Esophagus squamous epithelium (tissue), 5 donors: ENCODE data around the gene COPS9. TPM values are rescaled to one million over a fixed set of nuclear protein-coding genes. Genes with fewer than 3 reads are reported as not detected.

Source experiments
- DNase-seq: peaks from one replicate; lab custom pipeline; 2025; lab: John Stamatoyannopoulos, UW
- H3K27ac ChIP-seq, 4 donors: fragments of 200-600 bp; sonication (generic); one replicate each; pipeline ENCODE4 v1.5.1; 2016 to 2019; ENCODE audit warnings: mild to moderate bottlenecking in 1 of 4
- H3K27me3 ChIP-seq, 4 donors: fragments of 200-600 bp; sonication (generic); 1 replicate in 3 of 4; 2 replicates in 1 of 4; pipeline versions ENCODE4 v1.5.1 to v1.6.0; 2017 to 2021; ENCODE audit warnings: antibody characterized with exemption in 1 of 4
- H3K36me3 ChIP-seq, 3 donors: fragments of 200-600 bp; sonication (generic); one replicate each; pipeline ENCODE4 v1.5.1; 2016 to 2019
- H3K4me1 ChIP-seq, 3 donors: fragments of 200-600 bp; sonication (generic); one replicate each; pipeline ENCODE4 v1.5.1; 2017 to 2019
- H3K4me3 ChIP-seq, 4 donors: fragments of 200-600 bp; sonication (generic); 1 replicate in 3 of 4; 2 replicates in 1 of 4; pipeline ENCODE4 v1.5.1; 2016 to 2019; ENCODE audit warnings: mild to moderate bottlenecking in 2 of 4, moderate library complexity in 1 of 4
- H3K9me3 ChIP-seq, 3 donors: fragments of 200-600 bp; sonication (generic); one replicate each; pipeline ENCODE4 v1.5.1; 2016 to 2019
- POLR2A ChIP-seq, 4 donors: fragments of 450-650 bp; IDR thresholded peaks; one replicate each; pipeline ENCODE4 v1.6.1; 2017; ENCODE audit warnings: antibody characterized with exemption in 4 of 4, mild to moderate bottlenecking in 4 of 4, moderate library complexity in 3 of 4
- intact Hi-C: fragments of 100-400 bp; cut with DNase I; formaldehyde crosslinking; loops from one replicate; pipeline ENCODE4 v1.15.0; 2022
- total RNA-seq, 4 donors: library from RNA; depleted of rRNA; stranded (reverse); fragments of >200 nt; gene quantifications; one replicate each; pipeline ENCODE4 v1.1.0, GENCODE V29; 2016
- TF ChIP-seq, protein P1 (sequence below), 6 experiments: fragments of 450-650 bp in 4 of 6; fragments of 200-600 bp in 2 of 6; sonication (generic) in 2 of 6; IDR thresholded peaks; one replicate each; pipeline ENCODE4 v1.5.1; 2016 to 2019; ENCODE audit warnings: antibody characterized with exemption in 6 of 6, mild to moderate bottlenecking in 4 of 6, moderate library complexity in 4 of 6
- donor health status: DM: yes; HTN: yes; CAD: no.

The COPS9 gene
- total RNA-seq, 4 donors from 2014 or later, result 103 to 225 (median 195) TPM

DNA sequence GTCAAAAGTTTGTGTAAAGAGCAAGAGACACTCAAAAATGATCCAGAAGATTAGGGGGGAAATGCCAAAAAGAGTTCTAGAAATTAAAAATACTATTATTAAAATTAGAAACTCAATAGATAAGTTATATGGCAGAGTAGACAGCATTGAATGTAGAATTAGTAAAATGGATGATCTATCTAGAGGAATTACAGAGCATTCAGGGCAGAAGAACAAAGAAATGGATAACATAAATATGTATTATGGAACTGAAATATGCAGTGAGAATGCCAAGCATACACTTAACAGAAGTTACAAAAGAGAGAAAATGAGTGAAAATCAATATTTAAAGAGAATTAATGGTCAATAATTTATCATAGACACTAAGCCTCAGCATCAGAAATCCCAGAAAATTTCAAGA is 49.5 kb downstream of the COPS9 start:
- TF ChIP-seq, protein P1, sequence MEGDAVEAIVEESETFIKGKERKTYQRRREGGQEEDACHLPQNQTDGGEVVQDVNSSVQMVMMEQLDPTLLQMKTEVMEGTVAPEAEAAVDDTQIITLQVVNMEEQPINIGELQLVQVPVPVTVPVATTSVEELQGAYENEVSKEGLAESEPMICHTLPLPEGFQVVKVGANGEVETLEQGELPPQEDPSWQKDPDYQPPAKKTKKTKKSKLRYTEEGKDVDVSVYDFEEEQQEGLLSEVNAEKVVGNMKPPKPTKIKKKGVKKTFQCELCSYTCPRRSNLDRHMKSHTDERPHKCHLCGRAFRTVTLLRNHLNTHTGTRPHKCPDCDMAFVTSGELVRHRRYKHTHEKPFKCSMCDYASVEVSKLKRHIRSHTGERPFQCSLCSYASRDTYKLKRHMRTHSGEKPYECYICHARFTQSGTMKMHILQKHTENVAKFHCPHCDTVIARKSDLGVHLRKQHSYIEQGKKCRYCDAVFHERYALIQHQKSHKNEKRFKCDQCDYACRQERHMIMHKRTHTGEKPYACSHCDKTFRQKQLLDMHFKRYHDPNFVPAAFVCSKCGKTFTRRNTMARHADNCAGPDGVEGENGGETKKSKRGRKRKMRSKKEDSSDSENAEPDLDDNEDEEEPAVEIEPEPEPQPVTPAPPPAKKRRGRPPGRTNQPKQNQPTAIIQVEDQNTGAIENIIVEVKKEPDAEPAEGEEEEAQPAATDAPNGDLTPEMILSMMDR (IDR thresholded peaks at IDR 0.05), result no peak
- no peak for TF ChIP-seq POLR2A (IDR thresholded peaks at IDR 0.05)
- H3K36me3 ChIP-seq, result no peaks in the 10 kb centered on the region
- intact Hi-C loops, result no loop called here

More for the DNA sequence above, 49.5 kb downstream of the COPS9 start:
- Histone ChIP-seq H3K4me1 (no peaks in the 10 kb centered on the region), H3K27me3 (peaks cover 0 to 29% (median 0%) of the 10 kb centered on the region in 4 donors), H3K27ac (no peak overlapping the region), H3K9me3 (peaks cover 0 to 16% (median 12%) of the 10 kb centered on the region in 3 donors), H3K4me3 (no peak overlapping the region)
- DNase-seq, result no peak

Other genes with a start within 250 kb of the COPS9 start
- gene NDUFA10, start 111.0 kb downstream of the COPS9 start, total RNA-seq, result 100 to 1,000 TPM in 2 of 4 donors, 10 to 100 TPM in 2; 62.4 to 259 (median 104) TPM
- not detected for gene OR6B2, start 105.9 kb downstream of the COPS9 start, total RNA-seq
- not detected for gene OR6B3, start 82.8 kb downstream of the COPS9 start, total RNA-seq
- gene OTOS, start 4.4 kb upstream of the COPS9 start, total RNA-seq, result not detected